Measurements from ENCODE around the gene MMP14. TPM values are rescaled to one million over a fixed set of nuclear protein-coding genes. Genes with fewer than 3 reads are reported as not detected.

Gene MMP14
- polyA plus RNA-seq, 3 donors: 130 to 170 (median 135) TPM

DNA sequence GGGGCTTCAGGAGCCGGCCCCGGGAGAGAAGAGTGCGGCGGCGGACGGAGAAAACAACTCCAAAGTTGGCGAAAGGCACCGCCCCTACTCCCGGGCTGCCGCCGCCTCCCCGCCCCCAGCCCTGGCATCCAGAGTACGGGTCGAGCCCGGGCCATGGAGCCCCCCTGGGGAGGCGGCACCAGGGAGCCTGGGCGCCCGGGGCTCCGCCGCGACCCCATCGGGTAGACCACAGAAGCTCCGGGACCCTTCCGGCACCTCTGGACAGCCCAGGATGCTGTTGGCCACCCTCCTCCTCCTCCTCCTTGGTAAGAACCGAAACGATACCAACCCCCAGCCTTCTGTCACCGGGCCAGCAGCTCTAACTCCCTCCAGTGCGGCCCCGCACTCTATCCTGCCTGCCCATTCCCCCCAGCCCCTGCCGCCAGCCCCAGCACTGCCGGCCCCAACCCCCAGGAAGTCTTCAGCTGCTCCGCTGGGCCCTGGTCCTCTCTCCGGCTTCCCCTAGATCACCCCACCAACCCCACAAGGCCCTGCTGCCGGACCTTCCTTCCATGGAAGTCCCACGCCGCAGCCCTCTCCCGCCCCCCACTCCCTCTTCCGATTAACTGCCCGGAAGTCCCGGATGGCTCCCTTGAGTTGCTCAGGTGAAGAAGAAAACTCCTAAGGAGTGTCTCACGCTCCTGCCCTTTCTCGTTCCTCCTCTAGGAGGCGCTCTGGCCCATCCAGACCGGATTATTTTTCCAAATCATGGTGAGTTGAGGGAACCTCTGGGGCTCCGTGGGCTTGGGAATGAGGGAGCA lies 35.8 kb downstream of the MMP14 start:
- DNase-seq (ENCODE audit: extremely low read depth in 1 of 11, low read depth in 9 of 11, low spot score in 4 of 11): peak in 10 of 11 donors; percentile 82 to 93 (median 89)

DNA sequence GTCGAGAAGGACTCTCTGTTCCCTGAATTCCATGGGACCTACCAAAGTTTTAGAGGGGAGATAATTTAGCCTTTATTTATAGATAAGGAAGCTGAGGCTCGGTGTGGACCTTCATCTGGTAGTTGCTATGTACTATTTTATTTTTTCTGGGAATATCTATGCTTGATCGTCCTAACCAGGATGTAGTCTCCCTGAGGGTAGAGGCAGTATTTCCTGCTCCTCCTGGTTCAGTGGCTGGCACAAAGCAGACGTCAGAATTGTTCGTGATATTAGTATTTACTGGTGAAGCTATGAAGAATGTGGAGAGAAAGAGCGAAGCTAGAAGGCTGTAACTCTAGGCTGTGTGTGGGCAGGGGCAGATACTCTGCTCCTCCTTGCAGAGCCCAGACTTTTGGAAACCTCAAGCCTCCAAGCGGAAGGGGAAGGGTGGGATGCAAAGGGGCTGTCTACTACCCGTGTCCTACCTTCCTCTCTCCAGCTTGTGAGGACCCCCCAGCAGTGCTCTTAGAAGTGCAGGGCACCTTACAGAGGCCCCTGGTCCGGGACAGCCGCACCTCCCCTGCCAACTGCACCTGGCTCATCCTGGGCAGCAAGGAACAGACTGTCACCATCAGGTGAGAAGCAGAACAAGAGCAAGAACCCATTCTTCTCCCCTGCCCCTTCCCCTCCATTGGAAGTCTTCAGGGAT lies 36.6 kb downstream of the MMP14 start:
- DNase-seq (ENCODE audit: extremely low read depth in 1 of 11, low read depth in 9 of 11, low spot score in 4 of 11): no peak

DNA sequence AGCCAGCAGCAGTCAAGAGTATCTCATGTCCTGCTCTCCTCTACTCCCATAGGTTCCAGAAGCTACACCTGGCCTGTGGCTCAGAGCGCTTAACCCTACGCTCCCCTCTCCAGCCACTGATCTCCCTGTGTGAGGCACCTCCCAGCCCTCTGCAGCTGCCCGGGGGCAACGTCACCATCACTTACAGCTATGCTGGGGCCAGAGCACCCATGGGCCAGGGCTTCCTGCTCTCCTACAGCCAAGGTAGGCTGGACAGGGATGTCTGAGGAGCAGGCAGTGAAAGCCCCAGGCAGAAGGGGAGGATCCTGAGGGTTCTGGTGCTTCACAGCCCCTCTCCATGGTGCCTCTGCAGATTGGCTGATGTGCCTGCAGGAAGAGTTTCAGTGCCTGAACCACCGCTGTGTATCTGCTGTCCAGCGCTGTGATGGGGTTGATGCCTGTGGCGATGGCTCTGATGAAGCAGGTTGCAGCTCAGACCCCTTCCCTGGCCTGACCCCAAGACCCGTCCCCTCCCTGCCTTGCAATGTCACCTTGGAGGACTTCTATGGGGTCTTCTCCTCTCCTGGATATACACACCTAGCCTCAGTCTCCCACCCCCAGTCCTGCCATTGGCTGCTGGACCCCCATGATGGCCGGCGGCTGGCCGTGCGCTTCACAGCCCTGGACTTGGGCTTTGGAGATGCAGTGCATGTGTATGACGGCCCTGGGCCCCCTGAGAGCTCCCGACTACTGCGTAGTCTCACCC lies 38.8 kb downstream of the MMP14 start:
- DNase-seq (ENCODE audit: extremely low read depth in 1 of 11, low read depth in 9 of 11, low spot score in 4 of 11): no peak

DNA sequence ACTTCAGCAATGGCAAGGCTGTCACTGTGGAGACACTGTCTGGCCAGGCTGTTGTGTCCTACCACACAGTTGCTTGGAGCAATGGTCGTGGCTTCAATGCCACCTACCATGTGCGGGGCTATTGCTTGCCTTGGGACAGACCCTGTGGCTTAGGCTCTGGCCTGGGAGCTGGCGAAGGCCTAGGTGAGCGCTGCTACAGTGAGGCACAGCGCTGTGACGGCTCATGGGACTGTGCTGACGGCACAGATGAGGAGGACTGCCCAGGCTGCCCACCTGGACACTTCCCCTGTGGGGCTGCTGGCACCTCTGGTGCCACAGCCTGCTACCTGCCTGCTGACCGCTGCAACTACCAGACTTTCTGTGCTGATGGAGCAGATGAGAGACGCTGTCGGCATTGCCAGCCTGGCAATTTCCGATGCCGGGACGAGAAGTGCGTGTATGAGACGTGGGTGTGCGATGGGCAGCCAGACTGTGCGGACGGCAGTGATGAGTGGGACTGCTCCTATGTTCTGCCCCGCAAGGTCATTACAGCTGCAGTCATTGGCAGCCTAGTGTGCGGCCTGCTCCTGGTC lies 39.4 kb downstream of the MMP14 start:
- no peak for DNase-seq (ENCODE audit: extremely low read depth in 1 of 11, low read depth in 9 of 11, low spot score in 4 of 11)

DNA sequence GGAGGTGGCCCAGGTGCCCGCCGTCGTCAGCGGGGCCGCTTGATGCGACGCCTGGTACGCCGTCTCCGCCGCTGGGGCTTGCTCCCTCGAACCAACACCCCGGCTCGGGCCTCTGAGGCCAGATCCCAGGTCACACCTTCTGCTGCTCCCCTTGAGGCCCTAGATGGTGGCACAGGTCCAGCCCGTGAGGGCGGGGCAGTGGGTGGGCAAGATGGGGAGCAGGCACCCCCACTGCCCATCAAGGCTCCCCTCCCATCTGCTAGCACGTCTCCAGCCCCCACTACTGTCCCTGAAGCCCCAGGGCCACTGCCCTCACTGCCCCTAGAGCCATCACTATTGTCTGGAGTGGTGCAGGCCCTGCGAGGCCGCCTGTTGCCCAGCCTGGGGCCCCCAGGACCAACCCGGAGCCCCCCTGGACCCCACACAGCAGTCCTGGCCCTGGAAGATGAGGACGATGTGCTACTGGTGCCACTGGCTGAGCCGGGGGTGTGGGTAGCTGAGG lies 40.7 kb downstream of the MMP14 start:
- no peak for DNase-seq (ENCODE audit: extremely low read depth in 1 of 11, low read depth in 9 of 11, low spot score in 4 of 11)

DNA sequence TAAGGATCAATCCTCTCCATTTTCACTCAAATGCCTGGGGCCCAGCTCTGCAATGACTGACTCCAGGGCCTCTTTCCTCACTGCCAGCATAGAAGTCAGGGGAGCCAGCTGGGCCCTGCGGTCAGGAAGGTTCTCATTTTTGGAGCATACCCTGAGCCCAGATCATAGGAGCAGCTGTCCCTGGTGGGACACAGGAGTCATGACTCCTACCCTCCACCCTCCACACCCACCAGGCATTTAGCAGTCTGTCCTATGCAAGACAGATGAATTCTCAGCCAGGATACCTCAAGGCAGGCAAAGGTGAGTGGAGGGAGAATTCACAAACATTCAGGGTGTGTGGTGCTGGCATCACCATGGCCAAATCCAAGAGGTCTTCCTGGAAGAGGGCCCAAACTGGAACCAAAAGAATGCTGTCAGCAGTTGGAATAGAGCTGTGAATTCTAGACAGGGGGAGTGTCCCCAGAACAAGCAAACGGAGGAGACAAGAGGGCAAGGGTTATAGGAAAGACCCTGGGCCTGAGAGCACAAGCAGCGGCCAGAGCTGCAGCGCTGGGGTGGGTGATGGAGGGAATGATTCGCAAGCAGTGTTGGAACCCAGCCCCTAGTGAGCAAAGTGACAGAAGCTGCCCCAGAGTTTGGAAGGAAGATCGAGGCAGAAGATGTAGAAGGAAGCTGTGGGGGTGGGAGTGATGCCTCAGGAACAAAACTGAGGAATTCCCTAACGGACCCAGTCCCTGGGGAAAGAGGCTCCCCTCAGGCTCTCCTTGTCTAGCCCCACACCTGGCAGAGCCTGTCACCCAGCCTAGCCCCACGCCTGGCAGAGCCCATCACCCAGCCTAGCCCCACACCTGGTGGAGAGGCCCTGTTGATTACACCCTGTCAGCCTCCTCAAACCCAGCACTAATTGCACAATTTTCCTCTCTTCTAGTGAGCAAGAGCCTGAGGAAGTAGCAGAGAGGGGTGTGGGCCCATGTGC lies 42.2 kb downstream of the MMP14 start:
- no peak for DNase-seq (ENCODE audit: extremely low read depth in 1 of 11, low read depth in 9 of 11, low spot score in 4 of 11)

DNA sequence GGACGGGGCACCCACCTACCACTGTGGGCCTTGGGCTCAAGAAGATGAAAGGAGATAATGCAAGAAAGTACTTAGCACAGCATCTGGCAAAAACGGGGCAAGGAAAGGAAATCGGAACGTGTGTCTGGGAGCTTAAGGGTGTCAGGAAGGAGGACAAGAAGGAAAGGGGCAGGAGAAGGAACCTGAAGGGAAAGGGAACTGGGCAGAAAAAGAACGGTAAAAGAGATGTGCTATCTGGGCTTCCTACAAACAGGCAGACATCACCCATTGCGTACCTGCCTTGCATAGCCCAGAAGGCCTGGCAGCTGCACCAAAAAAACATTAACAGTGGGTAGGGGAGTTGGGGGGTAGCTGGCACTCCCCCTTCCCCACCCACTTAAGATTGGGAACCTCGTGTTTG lies 45.7 kb downstream of the MMP14 start:
- DNase-seq (ENCODE audit: extremely low read depth in 1 of 11, low read depth in 9 of 11, low spot score in 4 of 11): no peak

DNA sequence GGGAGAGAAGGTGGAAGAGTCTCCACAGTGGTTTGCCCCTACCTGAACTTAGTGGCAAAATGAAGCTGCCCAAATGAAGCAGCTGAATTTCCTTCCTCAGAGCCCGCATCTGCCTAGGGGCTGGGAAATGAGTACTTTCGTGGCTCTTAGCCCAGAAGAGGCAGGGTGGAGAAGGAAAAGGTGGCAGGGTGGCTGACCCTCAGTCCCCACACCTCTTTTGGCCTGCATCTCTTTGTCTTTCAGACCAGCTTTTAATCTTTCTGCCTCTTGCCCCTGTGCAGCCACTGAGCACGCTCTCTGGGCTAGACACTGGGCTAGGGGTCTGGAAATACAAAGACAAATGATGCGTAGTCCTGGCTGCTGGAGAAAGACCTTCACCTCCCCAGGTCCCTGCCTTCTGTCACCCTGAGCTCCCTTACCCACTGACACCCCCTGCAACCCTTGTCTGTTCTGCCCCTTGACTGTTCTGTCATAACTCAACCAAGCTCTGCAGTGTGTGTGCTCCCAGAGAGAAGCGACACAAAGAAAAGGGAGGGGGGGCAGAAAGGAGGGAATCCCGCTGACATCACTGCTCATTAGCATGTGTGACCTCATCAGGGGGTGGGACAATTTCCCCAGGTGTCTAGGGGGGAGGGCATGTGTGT lies 46.3 kb downstream of the MMP14 start:
- DNase-seq (ENCODE audit: extremely low read depth in 1 of 11, low read depth in 9 of 11, low spot score in 4 of 11): peak in 8 of 11 donors; percentile 46 to 88 (median 76)

DNA sequence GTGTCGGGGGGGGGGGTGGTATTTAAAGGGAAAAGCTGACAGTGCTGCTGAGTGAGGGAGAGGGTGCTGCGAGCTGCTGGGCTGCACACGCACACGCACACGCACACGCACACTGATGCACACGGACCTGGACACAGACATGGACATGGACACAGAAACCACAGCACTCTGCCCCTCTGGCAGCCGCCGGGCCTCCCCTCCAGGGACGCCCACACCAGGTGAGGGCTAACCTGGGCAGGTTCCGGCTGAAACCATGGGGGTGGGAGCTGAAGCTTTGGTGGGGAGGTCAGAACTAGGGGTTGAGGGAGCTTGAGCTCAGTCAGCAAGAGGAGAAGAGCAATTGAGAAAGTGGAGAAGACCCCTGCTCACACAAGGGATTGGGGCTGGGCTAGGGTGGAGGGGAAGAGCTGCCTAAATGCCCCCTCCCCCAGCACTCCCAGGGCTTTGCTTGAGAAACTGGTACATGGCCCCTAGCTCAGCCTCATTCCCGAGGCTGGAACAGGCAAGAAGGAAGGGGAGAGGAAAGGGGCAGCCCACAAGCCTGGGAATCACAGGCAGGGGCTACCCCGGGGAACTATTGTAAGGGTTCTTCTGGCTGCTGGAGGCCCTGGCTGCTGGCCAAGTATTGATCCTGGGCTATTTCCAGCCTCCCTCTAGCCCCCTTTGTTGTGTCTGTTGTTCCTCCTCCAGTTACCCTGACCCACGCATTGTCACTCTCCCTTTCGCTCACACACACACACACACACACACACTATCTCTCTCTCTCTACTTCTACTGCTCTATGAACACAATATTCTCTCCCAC lies 47.0 kb downstream of the MMP14 start, which contains the start of gene REM2:
Gene REM2, plus strand, starts transcription at position 50 of the 804 bp plus-strand sequence. Its CDS starts 66 bp downstream, at position 116.
- DNase-seq (ENCODE audit: extremely low read depth in 1 of 11, low read depth in 9 of 11, low spot score in 4 of 11): peak in 1 of 11 donors; percentile 15

DNA sequence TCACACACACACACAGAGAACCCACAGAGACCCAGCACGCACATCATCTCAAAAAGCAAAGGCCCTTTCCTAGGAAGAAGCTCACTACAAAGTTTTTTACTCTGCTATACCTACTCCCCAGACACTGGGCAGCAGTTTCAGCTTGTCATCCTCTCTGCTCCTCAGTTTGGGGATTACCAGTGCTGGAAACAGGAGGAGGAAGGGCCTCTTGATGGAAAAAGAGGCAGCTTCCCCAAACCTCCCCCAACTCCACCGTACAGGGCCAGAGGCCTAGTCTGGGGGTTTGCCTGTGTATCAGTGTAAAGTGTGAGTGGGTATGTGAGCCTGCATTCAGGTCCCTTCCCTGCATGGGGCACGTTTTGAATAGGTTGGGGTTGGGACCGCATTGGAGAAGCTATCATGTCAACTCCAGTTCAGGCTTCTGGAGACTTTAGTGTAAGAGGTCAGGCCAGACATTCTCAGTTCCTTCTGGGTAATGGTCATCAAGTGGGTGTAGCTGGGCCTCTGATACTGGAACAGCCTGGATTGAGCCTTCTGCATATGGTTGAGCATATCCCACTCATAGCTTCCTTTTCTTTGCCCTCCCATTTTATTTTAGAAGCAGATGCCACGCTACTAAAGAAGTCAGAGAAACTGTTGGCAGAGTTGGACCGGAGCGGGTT lies 47.8 kb downstream of the MMP14 start:
- DNase-seq (ENCODE audit: extremely low read depth in 1 of 11, low read depth in 9 of 11, low spot score in 4 of 11): no peak

DNA sequence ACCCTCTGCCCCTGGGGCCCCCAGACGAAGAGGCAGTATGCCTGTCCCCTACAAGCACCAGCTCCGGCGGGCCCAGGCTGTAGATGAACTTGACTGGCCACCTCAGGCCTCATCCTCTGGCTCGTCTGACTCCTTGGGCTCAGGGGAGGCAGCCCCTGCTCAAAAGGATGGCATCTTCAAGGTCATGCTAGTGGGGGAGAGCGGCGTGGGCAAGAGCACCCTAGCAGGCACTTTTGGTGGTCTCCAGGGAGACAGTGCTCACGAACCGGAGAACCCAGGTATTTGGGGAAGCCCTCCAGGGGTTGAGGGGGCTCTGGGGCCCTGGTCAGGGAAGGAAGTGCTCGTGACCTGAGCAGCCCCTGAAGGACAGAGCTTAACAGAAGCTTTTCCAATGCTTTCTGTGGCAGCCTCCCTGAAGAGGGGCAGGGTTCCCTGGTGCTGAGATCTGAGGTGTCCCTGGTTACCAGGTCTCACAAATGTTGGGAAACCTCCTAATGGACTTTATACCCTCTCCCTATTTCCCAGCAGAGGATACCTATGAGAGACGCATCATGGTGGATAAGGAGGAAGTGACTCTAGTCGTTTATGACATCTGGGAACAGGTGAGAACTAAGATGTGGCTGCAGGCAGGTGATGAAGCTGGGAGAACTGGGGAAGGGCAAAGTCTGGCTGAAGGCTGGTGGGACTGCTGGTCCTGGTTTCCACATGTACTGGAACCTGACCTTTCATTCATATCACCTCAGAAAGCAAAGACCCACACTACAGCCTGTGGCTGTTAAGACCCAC lies 48.5 kb downstream of the MMP14 start:
- no peak for DNase-seq (ENCODE audit: extremely low read depth in 1 of 11, low read depth in 9 of 11, low spot score in 4 of 11)

DNA sequence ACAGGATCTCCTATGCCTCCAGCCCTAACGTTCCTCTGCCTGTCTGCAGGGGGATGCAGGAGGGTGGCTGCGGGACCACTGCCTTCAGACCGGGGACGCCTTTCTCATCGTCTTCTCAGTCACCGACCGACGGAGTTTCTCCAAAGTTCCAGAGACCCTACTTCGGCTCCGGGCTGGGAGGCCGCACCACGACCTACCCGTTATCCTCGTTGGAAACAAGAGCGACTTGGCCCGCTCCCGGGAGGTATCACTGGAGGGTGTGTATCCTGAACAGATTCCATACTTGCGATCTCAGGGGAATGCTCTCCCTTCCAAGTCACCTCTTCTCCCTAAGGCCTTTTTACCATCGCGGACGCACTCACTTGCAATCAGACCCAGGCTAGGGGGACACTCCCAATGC lies 49.6 kb downstream of the MMP14 start:
- DNase-seq (ENCODE audit: extremely low read depth in 1 of 11, low read depth in 9 of 11, low spot score in 4 of 11): no peak

DNA sequence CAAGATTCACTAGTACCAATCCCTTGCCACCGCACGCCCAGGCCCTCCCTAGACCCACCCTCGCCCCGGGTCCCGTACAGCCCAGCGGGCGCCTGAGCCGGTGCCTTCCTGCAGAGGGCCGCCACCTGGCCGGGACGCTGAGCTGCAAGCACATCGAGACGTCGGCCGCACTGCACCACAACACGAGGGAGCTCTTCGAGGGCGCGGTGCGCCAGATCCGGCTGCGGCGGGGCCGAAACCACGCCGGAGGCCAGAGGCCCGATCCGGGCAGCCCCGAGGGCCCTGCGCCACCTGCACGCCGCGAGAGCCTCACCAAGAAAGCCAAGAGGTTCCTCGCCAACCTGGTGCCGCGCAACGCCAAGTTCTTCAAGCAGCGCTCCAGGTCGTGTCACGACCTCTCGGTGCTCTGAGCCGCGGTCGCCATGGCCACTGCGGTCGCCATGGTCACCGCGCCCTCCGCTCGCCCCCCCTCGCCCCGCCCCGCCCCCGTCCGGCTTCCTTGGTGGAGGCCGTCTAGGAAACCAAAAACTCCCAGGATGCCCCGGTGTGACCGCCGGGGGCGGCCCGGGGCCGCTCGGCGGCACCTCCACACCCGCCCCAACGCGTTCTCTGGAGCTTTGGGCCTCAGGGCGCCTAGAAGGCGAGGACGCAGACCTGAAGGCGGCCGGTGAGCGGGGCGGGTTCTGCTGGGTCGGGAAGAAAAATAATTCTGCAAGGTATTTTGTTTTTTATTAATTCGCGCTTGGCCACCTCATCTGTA lies 50.3 kb downstream of the MMP14 start:
- DNase-seq (ENCODE audit: extremely low read depth in 1 of 11, low read depth in 9 of 11, low spot score in 4 of 11): peak in 8 of 11 donors; percentile 41 to 80 (median 72)

DNA sequence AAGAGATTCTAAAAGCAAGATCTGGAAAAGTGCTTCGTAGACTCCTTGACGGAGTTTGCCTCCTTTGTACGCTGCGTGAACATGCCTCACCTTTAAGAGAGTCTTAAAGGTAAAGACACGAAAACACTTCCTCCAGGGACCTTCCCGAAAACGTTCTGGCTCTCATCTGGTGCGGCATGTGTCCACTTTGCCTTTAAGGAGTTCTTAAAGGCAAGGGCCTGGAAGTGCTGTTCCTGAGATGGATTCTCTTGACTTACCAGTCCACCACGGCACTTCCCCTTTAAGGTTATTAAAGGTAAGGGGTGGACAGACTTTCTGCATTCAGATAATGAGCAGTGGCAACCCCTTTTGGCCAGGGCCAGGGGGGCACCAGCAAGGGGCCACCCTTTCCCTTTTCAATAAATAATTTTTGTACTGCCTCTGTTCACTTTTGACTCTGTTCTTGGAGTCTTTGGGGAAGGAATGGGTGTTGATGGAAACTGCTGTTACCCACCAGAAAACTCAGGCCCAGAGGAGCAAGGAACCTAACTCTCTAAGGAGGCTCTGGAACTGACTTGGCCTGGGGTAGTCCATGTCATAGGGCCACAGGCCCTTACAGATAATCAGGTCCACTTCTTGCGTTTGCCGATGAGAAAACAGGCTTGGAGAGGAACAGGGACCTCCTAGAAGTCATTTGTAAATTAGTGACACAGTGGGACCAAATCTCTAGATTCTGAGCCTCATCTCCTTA lies 51.0 kb downstream of the MMP14 start:
- DNase-seq (ENCODE audit: extremely low read depth in 1 of 11, low read depth in 9 of 11, low spot score in 4 of 11): peak; percentile 67 to 92 (median 81)

All from renal cortex interstitium (tissue), 11 donors.